Large intestine (tissue), 3 donors: ENCODE measurements around the gene NGLY1. TPM values are rescaled to one million over a fixed set of nuclear protein-coding genes. Genes with fewer than 3 reads are reported as not detected.

ENCODE experiments used
- DNase-seq, 2 donors: peaks; one replicate each; pipeline versions ENCODE4 v3.0.0 to v3.0.0-alpha.2; 2013
- H3K27ac ChIP-seq: one replicate; pipeline ENCODE4 v1.5.1; 2013; ENCODE audit warnings: low read length
- H3K27me3 ChIP-seq: 2 replicates; pipeline ENCODE4 v1.6.1; 2013; ENCODE audit warnings: low read length; ENCODE audit not compliant: control insufficient read depth, insufficient read depth
- H3K36me3 ChIP-seq: 2 replicates; pipeline ENCODE4 v1.6.1; 2013; ENCODE audit warnings: low read length; ENCODE audit not compliant: control insufficient read depth, insufficient read depth
- H3K4me1 ChIP-seq: one replicate; pipeline ENCODE4 v1.6.1; 2013; ENCODE audit warnings: low read length; ENCODE audit not compliant: control insufficient read depth, insufficient read depth
- H3K4me3 ChIP-seq: one replicate; pipeline ENCODE4 v1.5.1; 2013; ENCODE audit warnings: low read length
- H3K9me3 ChIP-seq: one replicate; pipeline ENCODE4 v1.6.1; 2013; ENCODE audit warnings: mild to moderate bottlenecking, low read depth, low read length, moderate library complexity; ENCODE audit not compliant: control insufficient read depth
- WGBS: methylation state at CpG from one replicate; pipeline ENCODE4 v1.1.5; 2013; ENCODE audit warnings: low lambda C conversion rate; ENCODE audit not compliant: insufficient coverage; 5-methylcytosine and 5-hydroxymethylcytosine counted together
- polyA plus RNA-seq: library from polyadenylated mRNA; unstranded; fragments of 120-200 nt; gene quantifications from one replicate; pipeline ENCODE4 v1.2.1, GENCODE V29; 2013

Gene NGLY1
- polyA plus RNA-seq, 1 donor: 31.1 TPM

DNA sequence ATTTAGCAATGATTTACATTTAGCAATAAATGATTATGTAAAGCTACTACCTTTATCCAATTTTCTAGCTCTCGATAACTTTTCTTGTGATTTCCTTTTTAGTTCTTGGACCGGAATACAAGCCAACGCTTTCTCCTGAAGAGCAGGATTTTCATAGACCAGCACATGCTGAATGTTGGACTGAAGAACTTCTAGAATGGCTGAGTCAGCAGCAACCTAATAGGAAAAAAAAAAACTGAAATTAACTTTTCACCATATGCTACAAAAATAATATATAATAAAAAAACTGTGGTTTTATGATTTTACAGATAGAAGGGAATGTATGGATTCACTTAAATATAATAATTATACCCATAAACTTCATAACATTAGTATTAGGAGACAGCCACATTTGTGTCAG lies 32.2 kb downstream of the NGLY1 start:
- Histone ChIP-seq H3K4me3 (no peak overlapping the region), H3K36me3 (peaks cover 35% of the 10 kb centered on the region), H3K27ac (no peak overlapping the region), H3K9me3 (no peaks in the 10 kb centered on the region), H3K27me3 (no peaks in the 10 kb centered on the region), H3K4me1 (no peaks in the 10 kb centered on the region)
- WGBS: 100% methylated on average over 3 of the region's 3 CpGs
- no peak for DNase-seq

- H3K27ac ChIP-seq: no peak overlapping the region
- WGBS: 100% methylated on average over 1 of the region's 6 CpGs
- H3K9me3 ChIP-seq: no peaks in the 10 kb centered on the region
- peaks cover 29% of the 10 kb centered on the region for H3K36me3 ChIP-seq
- DNase-seq: no peak
- H3K4me1 ChIP-seq: no peaks in the 10 kb centered on the region
- H3K4me3 ChIP-seq: no peak overlapping the region
- no peaks in the 10 kb centered on the region for H3K27me3 ChIP-seq
These were observed 34.1 kb downstream of the NGLY1 start for GRCh38 chr3:25749031-25749581.

DNA sequence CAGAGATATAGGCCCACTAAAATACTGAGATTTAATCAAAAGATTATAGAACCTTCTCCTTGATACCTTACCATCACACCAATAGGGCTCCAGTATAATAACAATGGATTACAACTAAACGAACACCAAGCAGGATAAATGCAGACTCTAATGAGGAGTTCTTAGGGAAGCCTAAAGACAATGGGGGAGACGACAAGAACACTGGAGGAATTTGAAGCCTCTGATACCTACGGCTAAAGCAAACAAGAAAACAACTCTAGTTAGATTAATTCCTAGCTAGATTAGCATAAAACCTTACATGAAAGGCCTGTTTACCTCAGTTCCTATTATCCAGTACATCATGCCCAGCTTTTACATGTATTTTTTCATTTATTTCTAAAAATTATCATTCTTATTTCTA lies 35.1 kb downstream of the NGLY1 start:
- H3K27ac ChIP-seq: no peak overlapping the region
- 43% methylated on average over 1 of the region's 3 CpGs for WGBS
- no peak for DNase-seq
- no peak overlapping the region for H3K4me3 ChIP-seq
- H3K4me1 ChIP-seq: no peaks in the 10 kb centered on the region
- no peaks in the 10 kb centered on the region for H3K27me3 ChIP-seq
- H3K36me3 ChIP-seq: peaks cover 29% of the 10 kb centered on the region
- no peaks in the 10 kb centered on the region for H3K9me3 ChIP-seq

DNA sequence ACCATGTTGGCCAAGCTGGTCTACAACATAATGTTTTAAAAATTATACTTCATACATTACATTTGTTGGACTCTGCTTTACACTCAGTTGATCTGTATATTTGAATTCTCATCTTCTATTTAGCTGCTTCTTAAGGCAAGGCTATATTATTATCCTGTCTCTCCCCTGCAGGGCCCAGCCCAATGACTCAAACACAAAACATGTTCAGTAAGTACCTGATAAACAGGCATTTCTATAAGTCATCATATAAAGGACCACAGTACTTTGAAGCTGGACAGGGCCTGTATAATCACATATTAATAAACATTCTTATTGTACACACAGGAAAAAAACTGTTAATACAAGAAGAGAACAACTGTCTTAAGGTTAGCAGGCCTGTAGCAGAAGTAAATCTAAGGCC lies 36.2 kb downstream of the NGLY1 start:
- no peaks in the 10 kb centered on the region for H3K9me3 ChIP-seq
- H3K36me3 ChIP-seq: peaks cover 29% of the 10 kb centered on the region
- H3K27me3 ChIP-seq: no peaks in the 10 kb centered on the region
- no peak overlapping the region for H3K27ac ChIP-seq
- no peak overlapping the region for H3K4me3 ChIP-seq
- DNase-seq: no peak
- H3K4me1 ChIP-seq: no peaks in the 10 kb centered on the region

- Histone ChIP-seq H3K9me3 (no peaks in the 10 kb centered on the region), H3K27ac (no peak overlapping the region), H3K27me3 (no peaks in the 10 kb centered on the region), H3K36me3 (peaks cover 12% of the 10 kb centered on the region), H3K4me1 (no peaks in the 10 kb centered on the region), H3K4me3 (no peak overlapping the region)
- no CpG with 5 or more reads among the region's 3 CpGs for WGBS
- DNase-seq: no peak
These were observed 38.8 kb downstream of the NGLY1 start for GRCh38 chr3:25744470-25744869.

GRCh38 chr3:25728101-25728500 lies 55.1 kb downstream of the NGLY1 start:
- H3K4me3 ChIP-seq: no peak overlapping the region
- H3K36me3 ChIP-seq: peaks cover 25% of the 10 kb centered on the region
- no peak for DNase-seq
- no peak overlapping the region for H3K27ac ChIP-seq
- H3K27me3 ChIP-seq: no peaks in the 10 kb centered on the region
- no peaks in the 10 kb centered on the region for H3K9me3 ChIP-seq
- no peaks in the 10 kb centered on the region for H3K4me1 ChIP-seq

- Histone ChIP-seq H3K9me3 (no peaks in the 10 kb centered on the region), H3K4me3 (no peak overlapping the region), H3K27ac (no peak overlapping the region), H3K4me1 (no peaks in the 10 kb centered on the region), H3K27me3 (no peaks in the 10 kb centered on the region), H3K36me3 (peaks cover 21% of the 10 kb centered on the region)
- no peak for DNase-seq
- WGBS: 100% methylated on average over 3 of the region's 6 CpGs
These were observed 55.9 kb downstream of the NGLY1 start for GRCh38 chr3:25727316-25727715.

DNA sequence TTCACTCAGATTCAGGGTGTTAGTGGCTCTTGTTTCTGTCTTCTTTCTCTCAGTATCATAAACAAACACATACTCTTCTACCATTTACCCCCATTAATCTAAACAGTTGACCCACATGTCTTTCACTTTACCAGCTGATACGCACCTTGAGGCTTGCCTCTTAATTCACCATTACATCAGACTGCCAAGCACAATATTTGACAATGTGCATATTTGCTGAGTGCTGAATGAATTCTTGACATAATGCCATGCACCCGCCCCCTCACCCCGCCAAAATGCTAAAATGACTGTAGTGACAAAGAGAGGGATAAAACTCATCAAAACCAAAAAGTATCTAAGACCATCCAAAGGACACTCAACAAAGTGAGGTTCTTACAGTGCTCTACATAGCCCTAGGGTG lies 57.4 kb downstream of the NGLY1 start:
- Histone ChIP-seq H3K4me3 (no peak overlapping the region), H3K27ac (no peak overlapping the region), H3K4me1 (no peaks in the 10 kb centered on the region), H3K36me3 (peaks cover 19% of the 10 kb centered on the region), H3K9me3 (no peaks in the 10 kb centered on the region), H3K27me3 (no peaks in the 10 kb centered on the region)
- DNase-seq: no peak
- no CpG with 5 or more reads among the region's 3 CpGs for WGBS

DNA sequence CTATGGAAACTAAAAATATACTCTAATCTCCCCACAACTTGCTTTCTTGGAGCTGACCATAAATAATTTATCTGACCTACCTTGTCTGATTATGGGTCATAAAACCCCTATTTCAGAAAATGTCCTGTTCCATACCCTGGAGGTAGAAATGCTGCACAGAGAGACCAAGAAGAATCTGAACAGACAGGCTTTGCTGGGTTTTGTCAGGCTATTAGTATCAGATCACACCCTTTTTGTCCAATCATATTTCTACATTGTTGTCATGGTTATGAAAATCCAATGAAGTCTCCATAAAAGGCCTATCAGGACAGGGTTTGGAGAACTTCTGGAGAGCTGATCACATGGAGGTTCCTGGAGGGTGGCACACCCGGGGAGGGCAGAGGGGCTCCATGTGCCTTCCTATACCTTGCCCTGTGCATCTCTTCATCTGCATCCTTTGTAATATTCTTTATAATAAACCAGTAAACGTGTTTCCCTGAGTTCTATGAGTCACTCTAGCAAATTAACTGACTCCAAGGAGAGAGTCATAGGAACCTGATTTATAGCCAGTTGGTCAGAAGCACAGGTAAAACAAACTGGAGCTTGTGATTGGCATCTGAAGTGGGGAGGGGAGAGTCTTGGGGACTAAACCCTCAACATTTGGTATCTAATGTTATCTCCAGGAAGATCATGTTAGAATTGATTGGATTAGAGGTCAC lies 58.1 kb downstream of the NGLY1 start:
- no peaks in the 10 kb centered on the region for H3K27me3 ChIP-seq
- H3K27ac ChIP-seq: no peak overlapping the region
- H3K36me3 ChIP-seq: peaks cover 19% of the 10 kb centered on the region
- no peak overlapping the region for H3K4me3 ChIP-seq
- WGBS: no CpG with 5 or more reads among the region's 2 CpGs
- no peak for DNase-seq
- no peaks in the 10 kb centered on the region for H3K9me3 ChIP-seq
- no peaks in the 10 kb centered on the region for H3K4me1 ChIP-seq

DNA sequence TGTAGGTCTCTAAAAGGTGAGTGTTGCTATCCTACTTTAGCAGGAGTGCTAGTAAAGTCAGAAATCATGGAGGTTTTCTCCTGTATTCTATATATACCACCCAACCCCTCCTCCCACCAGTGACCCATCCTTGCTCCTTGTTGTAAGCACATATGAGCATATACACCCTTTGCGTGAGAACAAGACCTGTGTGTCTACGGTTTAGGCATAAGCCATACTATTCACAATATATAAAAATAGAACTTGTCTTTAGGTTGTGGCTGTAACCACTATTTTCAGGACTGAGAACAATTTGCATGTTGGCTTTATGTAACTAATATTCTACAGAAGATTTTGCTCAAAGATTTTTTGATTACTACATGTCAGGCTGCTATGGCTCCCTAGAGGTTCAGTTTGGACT lies 59.4 kb downstream of the NGLY1 start:
- Histone ChIP-seq H3K27me3 (no peaks in the 10 kb centered on the region), H3K36me3 (peaks cover 19% of the 10 kb centered on the region), H3K9me3 (no peaks in the 10 kb centered on the region), H3K4me1 (no peaks in the 10 kb centered on the region), H3K4me3 (no peak overlapping the region), H3K27ac (no peak overlapping the region)
- WGBS: no CpG with 5 or more reads among the region's 2 CpGs
- no peak for DNase-seq

GRCh38 chr3:25719321-25719720 lies 63.9 kb downstream of the NGLY1 start:
- DNase-seq: no peak
- H3K9me3 ChIP-seq: no peaks in the 10 kb centered on the region
- no peak overlapping the region for H3K27ac ChIP-seq
- H3K36me3 ChIP-seq: peaks cover 2% of the 10 kb centered on the region
- no peaks in the 10 kb centered on the region for H3K4me1 ChIP-seq
- H3K27me3 ChIP-seq: no peaks in the 10 kb centered on the region
- no peak overlapping the region for H3K4me3 ChIP-seq
- no CpG with 5 or more reads among the region's 1 CpG for WGBS
